Testis (tissue), 3 donors: ENCODE results near the gene KIF1A. TPM values are rescaled to one million over a fixed set of nuclear protein-coding genes. Genes with fewer than 3 reads are reported as not detected.

ENCODE experiments used
- DNase-seq: peaks from one replicate; pipeline ENCODE4 v3.0.0-alpha.2; 2019
- H3K27ac ChIP-seq, 2 donors: fragments of 200-600 bp; sonication (generic); one replicate each; pipeline ENCODE4 v1.5.1; 2019
- H3K27me3 ChIP-seq: fragments of 200-600 bp; sonication (generic); one replicate; pipeline ENCODE4 v1.5.1; 2019
- H3K36me3 ChIP-seq: fragments of 200-600 bp; sonication (generic); one replicate; pipeline ENCODE4 v1.5.1; 2017; ENCODE audit warnings: low read depth; ENCODE audit errors: missing control alignments
- H3K4me1 ChIP-seq: fragments of 200-600 bp; sonication (generic); one replicate; pipeline ENCODE4 v1.5.1; 2019
- H3K4me3 ChIP-seq, 2 donors: fragments of 200-600 bp; sonication (generic); one replicate each; pipeline ENCODE4 v1.5.1; 2017 to 2019
- H3K9me3 ChIP-seq: fragments of 200-600 bp; sonication (generic); one replicate; pipeline ENCODE4 v1.5.1; 2017
- CTCF ChIP-seq, 3 experiments: fragments of 450-650 bp in 2 of 3; fragments of 200-600 bp in 1 of 3; sonication (generic) in 1 of 3; IDR thresholded peaks; one replicate each; pipeline ENCODE4 v1.5.1; 2016 to 2019; ENCODE audit warnings: antibody characterized with exemption in 3 of 3, mild to moderate bottlenecking in 2 of 3, moderate library complexity in 1 of 3
- POLR2A ChIP-seq: fragments of 450-650 bp; IDR thresholded peaks from one replicate; pipeline ENCODE4 v1.6.1; 2017; ENCODE audit warnings: antibody characterized with exemption, mild to moderate bottlenecking, moderate library complexity
- WGBS, 2 donors: methylation state at CpG; one replicate each; pipeline ENCODE4 v1.1.5; 2018; 5-methylcytosine and 5-hydroxymethylcytosine counted together
- intact Hi-C: fragments of 100-400 bp; cut with DNase I; formaldehyde crosslinking; loops from one replicate; pipeline ENCODE4 v1.15.1; 2023; ENCODE audit warnings: low total_unique reads
- polyA plus RNA-seq: library from polyadenylated mRNA; stranded (reverse); fragments of 350-450 nt; fragmentation: Illumina TruSeq; extraction: RNeasy Lipid Tissue Mini Kit (QIAGEN cat#74804); gene quantifications from one replicate; pipeline ENCODE4 v1.2.3, GENCODE V29; 2014; ENCODE audit warnings: low read depth, low replicate concordance; ENCODE audit not compliant: insufficient read depth
- total RNA-seq, 2 donors: library from RNA; depleted of rRNA; stranded (reverse); fragments of >200 nt; gene quantifications; one replicate each; pipeline ENCODE4 v1.2.3, GENCODE V29; 2016

The KIF1A gene
- total and polyA plus RNA-seq, 3 donors from 2014 or later, result 33.5 to 42.1 (median 37.0) TPM

GRCh38 chr2:240762971-240763370 is 57.0 kb downstream of the KIF1A start:
- Histone ChIP-seq H3K27me3 (no peaks in the 10 kb centered on the region), H3K27ac (no peak overlapping the region), H3K36me3 (no peaks in the 10 kb centered on the region), H3K9me3 (no peaks in the 10 kb centered on the region), H3K4me3 (no peak overlapping the region), H3K4me1 (no peaks in the 10 kb centered on the region)
- intact Hi-C loops, result no loop called here
- DNase-seq, result no peak
- TF ChIP-seq CTCF (IDR thresholded peaks at IDR 0.05) (no peak), POLR2A (no peak)
- 88 to 92% methylated on average over 5 to 21 of the region's 21 CpGs for WGBS, 2 donors

GRCh38 chr2:240762249-240762648 is 57.8 kb downstream of the KIF1A start:
- Histone ChIP-seq H3K27ac (no peak overlapping the region), H3K27me3 (no peaks in the 10 kb centered on the region), H3K4me1 (no peaks in the 10 kb centered on the region), H3K4me3 (no peak overlapping the region), H3K36me3 (no peaks in the 10 kb centered on the region), H3K9me3 (no peaks in the 10 kb centered on the region)
- DNase-seq, result no peak
- TF ChIP-seq POLR2A (no peak), CTCF (IDR thresholded peaks at IDR 0.05) (no peak)
- WGBS, 2 donors, result 82 to 87% methylated on average over 7 to 8 of the region's 8 CpGs
- intact Hi-C loops, result no loop called here

GRCh38 chr2:240760576-240761246 is 59.3 kb downstream of the KIF1A start:
- no peak overlapping the region for H3K27ac ChIP-seq
- intact Hi-C loops, result no loop called here
- no peak for DNase-seq
- TF ChIP-seq CTCF (IDR thresholded peaks at IDR 0.05) (no peak), POLR2A (no peak)
- H3K4me1 ChIP-seq, result no peaks in the 10 kb centered on the region
- H3K36me3 ChIP-seq, result no peaks in the 10 kb centered on the region
- no peaks in the 10 kb centered on the region for H3K27me3 ChIP-seq
- no peak overlapping the region for H3K4me3 ChIP-seq
- 88 to 91% methylated on average over 13 to 22 of the region's 22 CpGs for WGBS, 2 donors
- no peaks in the 10 kb centered on the region for H3K9me3 ChIP-seq

GRCh38 chr2:240760121-240760520 is 59.9 kb downstream of the KIF1A start:
- 62 to 76% methylated on average over 7 of the region's 7 CpGs for WGBS, 2 donors

More at GRCh38 chr2:240760121-240760520, 59.9 kb downstream of the KIF1A start:
- no peak for DNase-seq
- no peak for TF ChIP-seq POLR2A
- no peak for TF ChIP-seq CTCF (IDR thresholded peaks at IDR 0.05)
- Histone ChIP-seq H3K9me3 (no peaks in the 10 kb centered on the region), H3K27ac (no peak overlapping the region), H3K4me1 (no peaks in the 10 kb centered on the region), H3K36me3 (no peaks in the 10 kb centered on the region), H3K27me3 (no peaks in the 10 kb centered on the region), H3K4me3 (no peak overlapping the region)
- intact Hi-C loops, result no loop called here
